ENCODE results near the gene MGAT4D.
"Not testable (repeated sequence)": the region's sequence is repeated elsewhere in the genome, so short reads cannot be mapped to it uniquely, and the experiment has no call there.

Gene MGAT4D

DNA sequence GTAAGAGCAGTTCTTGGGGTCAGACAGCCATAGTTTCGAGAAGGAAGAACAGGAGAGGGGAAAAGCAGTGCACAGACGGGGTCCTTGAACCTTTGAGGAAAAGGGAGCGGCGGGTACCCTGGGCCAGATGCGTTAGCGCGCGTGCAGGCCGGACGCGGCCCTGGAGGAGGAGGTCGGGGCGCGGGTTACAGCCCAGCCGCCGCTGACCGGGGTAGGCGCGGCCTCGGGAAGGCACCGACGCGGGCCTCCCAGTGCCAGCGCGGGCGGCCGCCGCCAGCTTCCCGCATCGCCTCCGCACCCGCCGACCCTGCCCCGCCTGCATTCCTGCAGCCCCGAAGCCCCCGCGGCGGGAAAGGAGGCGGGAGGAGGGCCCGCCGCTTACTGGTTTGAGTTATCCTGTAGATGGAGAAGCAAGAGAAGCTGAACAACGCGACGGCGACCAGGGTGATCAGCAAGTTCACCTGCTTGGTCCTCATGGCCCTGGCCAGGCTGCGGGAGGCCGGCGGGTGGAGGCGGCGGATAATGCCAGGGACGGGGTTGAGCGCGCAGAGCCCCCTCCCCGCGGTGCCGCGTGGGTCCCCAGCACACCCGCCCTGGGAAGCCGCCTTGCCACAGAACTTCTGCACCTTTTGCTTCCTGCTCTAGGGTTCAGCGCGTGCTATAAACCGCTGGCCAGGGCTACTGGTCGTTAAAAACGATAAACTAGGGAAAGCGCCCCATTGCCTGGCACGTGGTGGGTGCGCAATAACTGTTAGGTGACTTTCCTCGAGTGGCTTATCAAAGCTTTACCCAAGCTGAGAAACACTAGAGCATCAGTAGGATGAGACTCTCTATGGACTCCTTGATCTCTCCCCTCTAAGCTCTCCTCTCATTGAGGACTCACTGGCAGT lies at the start of gene MGAT4D:
MGAT4D (minus strand) TSS at position 547 of the 890 bp plus-strand sequence; CDS start at position 476, 71 bp downstream.
- no peak for DNase-seq

DNA sequence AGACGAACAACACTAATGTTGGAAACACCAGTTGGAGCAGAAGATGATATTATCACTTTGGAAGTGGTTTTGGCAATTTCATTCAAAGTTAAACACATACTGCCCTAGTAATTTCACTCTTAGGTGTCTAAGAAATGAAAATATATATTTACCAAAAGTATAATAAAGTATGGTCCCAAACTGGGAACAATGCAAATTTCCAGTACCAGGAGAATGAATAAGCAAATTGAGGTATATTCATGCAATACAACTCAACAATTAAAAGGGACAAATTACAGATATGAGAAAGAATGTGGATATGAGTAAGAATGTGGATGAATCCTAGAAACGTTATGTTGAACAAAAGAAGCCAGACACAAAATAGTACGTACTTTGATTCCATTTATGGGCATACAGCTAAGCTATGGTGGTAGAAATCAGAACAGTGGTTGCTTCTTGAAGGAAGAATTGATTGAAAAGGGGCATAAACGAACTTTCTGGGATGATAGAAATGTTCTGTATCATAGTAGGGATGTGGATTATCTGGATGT lies 35.9 kb upstream of the MGAT4D start:
- DNase-seq, result no peak

DNA sequence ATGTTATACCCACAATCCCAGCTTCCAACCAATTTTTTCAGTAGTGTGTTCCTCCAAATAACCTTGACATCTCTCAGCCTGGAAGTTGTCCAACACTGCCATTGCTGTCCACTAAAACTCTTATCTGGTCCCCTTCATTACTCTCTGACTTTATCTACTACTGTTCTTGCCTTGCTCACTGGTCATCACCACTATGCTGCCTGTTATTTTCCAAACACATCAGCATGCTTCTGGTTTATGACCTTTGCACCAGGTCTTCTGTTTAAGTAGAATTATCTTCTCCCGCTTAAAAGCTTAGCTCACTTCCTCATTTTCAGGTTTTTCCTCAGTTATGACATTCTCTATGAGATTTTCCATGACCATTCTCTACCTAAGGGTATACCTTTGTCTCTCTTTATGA lies 31.3 kb upstream of the MGAT4D start:
- no peak for DNase-seq

DNA sequence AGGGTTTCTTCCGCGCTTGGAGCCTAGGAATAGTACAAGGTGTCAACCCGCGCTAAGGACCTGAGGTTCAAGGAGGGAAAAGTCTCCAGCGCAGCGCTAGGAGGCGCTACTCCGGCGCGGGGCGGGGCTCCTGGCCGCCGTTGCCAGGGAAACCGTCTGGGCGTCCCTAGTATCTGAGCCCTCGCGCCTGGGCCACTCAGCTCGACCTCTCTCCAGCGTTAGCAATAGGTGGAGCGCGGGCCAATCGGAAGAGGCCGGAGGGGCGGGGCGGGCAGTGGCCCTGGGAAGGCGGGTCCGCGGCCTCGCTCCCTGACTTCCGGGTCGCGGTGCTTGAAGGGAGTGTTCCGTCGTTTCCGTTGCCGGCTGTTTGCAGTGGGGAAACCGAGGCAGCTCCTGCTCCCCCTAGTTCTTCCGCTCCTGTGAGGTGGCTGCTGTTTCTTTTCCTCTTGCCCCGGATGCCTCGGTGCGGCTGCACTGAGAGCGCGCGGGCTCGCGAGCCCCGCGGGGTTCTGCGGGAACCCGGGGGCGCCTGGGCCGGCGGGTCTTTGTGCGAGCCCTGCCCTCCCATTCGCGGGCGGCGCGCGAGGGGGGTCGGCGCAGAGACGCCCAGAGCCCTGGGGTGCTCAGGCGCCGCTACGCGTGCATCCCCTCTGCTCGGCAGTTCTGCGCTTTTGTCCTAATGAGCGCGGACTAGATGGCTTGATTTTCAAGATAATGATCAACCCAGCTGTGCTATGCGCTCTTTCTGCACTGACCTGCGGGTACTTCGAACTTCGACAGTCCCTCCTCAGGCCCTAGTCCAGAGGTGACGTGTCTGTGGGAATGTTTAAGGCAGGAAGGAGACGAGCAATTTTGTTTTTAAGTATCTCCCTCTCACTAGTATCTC lies 26.0 kb upstream of the MGAT4D start, which contains the start of gene ELMOD2:
ELMOD2 (plus strand) TSS at position 312 of the 886 bp plus-strand sequence. CDS start 1,261 bp downstream, outside the sequence.
- peak; percentile 98 for DNase-seq

DNA sequence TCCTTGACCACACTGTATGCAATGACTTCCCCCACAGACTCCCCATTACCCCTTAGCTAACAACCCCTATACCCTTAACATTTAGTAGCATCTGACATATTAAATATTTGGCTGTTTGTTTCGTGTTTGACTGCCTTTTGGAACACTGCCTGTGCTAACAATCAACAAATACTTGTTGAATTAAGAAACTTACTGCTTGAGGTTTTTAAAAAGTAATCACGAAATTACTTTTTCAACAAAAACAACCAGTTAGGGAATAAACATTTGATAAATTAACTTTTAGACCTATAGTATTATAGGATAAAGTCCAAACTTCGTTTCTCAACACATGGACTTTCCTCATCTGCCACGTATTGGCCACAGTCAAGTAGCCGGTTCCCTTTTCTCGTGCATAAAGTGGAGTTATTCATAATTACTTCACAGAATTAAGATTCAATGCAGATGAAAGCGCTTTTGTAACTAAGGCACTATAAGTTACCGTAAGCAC lies 25.3 kb upstream of the MGAT4D start:
- no peak for DNase-seq

DNA sequence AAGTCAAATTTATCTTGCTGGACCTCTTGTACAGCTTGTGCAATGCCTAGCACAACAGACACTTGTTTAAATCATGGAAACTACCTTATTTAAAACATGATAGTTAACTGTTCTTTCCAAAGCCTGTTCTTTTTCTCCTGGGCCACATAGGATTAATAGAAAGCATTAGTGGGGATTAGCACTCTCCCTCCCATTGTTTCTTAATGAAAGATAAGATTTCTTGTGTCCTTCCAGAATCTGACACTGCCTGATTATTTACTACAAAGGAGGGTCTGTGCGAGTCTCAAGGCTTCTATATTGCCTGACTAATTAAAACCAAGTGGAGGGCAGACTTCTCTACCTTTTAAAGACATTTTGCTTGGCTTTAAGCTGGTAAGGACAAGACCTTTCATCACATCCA lies 17.3 kb upstream of the MGAT4D start:
- DNase-seq, result no peak

DNA sequence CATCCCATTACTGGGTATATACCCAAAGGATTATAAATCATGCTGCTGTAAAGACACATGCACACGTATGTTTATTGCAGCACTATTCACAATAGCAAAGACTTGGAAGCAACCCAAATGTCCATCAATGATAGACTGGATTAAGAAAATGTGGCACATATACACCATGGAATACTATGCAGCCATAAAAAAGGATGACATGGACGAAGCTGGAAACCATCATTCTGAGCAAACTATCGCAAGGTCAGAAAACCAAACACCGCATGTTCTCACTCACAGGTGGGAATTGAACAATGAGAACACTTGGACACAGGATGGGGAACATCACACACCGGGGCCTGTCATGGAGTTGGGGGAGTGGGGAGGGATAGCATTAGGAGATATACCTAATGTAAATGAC lies 15.7 kb upstream of the MGAT4D start:
- not testable (repeated sequence) for DNase-seq

DNA sequence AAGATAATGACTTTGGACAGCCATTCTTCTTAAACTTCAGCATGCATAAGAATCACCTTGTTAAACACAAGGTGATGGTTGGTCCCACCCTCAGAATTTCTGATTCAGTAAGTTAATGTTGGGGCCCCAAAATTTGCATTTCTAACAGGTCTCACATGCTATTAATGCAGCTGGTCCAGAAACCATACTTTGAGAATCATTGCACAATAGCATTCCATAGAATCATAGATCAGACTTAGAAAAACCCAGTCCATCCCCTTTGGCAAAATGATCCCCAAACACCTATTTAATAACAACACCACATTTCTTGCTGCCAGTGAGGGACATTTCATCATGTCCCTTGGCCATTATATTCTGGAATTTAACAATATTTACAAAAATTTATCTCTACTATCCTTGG lies 6.2 kb upstream of the MGAT4D start:
- DNase-seq, result no peak

DNA sequence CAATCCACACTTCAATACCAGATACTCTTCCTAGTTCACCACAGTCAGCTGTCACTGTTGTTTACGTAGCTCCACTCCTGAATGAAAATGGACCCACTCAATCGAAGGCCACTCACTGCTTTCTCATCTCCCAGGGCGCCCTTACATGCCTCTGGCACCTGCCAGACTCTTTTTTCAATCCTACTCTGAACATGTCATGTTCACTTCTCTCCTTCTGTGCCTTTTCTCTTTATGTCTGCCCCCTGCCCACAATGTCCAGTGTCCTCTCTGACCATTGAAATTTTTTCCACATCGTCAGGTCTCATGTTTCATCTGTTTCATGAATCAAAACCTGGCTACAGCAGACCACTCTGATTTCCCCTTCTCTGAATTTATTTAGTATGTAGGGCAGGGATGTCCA lies 1.3 kb upstream of the MGAT4D start:
- DNase-seq, result no peak

DNA sequence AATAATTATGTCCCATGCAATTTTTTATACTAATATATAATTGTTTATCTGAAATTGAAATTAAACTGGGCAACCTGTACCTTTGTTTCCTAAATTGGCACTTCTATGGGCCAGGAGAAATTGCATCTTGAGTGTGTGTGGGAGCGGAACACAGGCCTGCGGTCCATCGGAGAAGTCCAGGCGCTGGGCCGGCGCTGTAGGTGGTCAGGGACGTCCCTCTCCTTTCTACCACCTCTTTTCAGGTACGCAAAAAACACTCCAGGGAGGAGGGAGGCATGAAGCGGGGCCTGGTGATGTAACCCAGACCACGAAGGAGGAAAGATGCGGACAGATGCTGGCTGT lies 717 bp downstream of the MGAT4D start:
- no peak for DNase-seq

DNA sequence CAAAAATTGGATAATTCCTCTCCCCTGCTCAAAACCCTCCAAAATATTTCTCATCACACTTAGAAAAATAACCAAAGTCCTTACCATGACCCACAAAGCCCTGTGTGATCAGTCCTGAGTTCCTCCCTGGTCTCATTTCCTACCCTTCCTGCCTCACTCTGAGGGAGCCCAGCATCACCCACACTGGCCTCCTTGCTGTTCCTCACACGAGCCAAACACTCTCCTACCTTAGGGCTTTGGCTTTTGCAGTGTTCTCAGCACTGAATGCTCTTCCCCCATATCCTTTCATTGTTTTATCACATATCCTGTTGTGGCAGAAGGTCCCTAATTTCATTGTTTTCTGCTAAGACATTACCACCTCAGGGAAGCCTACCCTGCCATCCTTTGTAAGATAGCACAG lies 12.2 kb downstream of the MGAT4D start:
- DNase-seq, result no peak

DNA sequence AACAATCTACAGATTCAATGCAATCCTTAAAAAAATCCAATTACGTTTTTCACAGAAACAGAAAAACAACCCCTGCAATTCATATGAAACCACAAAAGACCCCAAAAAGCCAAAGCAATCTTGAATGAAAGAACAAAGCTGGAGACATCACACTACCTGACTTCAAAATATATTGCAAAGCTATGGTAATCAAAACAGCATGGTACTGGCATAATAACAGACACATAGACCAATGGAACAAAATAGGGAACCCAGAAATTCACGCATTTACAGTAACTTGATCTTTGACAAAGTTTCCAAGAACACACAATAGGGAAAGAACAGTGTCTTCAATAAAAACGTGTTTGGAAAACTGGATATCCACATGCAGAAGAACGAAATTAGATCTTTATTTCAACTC lies 14.6 kb downstream of the MGAT4D start:
- no peak for DNase-seq

DNA sequence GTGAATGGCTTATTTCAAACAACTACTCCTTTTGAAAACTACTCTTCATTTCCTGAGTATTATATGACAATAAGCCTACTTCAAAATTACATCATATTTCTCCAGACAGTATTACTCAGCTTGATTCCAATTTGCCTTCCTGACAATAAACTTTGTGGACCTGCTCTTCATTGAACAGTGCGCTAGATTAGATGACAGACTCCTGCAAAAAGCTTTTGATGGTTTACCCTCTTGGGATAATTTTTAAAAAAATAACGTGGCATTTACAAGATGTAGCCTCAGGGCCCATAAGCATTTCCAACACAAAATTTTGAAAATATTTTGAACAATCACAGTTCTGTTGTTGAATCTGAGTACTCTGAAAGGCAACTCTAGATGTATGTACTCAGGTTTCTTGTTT lies 25.9 kb downstream of the MGAT4D start:
- DNase-seq, result no peak

DNA sequence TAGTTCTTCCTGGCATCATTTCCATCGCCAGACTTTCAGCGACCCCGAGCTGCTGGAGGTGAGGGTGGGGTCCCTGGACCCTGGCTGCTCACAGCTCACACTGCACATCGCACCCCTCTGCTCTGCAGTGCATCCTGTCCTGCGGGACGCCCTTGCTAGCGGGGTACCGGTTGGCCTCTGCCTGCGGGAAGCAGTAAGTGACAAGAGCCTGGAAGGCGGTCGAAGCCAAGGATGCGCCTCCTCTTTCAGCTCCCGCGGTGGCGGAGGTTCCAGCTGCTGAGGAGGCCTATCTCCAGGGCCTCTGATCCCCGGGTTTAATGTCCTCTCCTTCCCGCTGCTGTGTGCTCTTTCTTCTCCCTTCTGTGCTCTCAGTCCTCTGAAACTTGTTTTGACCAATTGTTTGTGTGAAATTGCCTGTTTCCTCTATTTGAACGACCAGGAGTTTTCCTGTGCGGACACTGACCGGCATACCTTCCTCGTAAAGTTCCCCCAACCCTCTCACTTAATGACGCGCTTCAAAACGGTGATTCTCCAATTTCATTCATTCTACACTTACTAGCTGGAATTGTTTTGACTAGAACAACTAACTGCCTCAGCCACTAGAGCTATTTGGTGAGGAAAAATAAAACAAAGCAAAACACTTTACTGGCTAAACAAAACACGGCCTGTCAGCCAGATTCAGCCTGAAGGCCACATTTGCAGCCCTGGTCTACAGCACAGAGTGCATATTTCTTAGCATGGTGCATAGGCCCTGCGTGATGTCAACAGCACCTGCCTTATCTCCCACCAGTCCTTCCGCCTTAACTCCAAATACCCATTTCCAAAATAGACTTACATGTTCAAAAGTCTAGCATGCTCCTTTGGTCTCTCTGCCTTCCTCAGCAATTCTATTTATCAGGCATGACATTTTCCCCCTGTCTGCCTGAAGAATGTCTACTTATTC lies 28.0 kb downstream of the MGAT4D start:
- DNase-seq, result no peak

DNA sequence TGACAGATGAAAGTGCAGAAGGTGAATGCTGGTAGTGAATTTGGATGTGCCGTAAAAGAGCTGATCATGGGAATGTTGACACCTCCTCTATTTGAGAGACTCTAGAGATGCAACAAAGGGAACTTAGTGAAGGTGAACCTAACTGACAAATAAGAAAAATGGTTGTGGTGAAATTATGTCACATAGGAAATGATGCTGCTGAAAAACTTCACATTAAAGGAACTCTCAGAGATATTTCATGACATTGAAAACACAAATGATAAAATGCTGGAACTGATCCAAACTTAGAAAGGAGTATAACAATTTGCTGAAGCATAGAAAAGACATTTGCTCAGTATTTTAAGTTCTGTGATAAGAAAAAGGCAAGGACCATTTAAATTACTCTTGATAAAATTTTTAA lies 31.9 kb downstream of the MGAT4D start:
- no peak for DNase-seq

DNA sequence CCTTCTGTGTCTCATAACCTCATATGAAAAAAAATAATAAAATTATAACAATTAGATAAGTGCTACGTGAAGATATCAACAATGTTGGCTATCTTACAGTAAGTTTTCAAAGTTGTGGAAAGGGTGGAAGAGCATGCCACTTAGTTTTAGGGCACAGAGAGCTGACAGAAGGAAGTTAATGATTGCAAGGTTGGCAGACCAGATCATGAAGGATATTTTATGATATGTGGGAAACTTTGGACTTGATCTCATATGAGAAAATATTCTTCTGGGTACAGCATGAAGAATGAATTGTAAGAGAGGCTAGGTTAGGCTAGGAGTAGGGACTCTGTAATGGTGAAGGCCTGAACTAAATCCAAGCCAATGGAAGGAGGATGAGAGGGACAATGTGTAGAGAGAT lies 34.5 kb downstream of the MGAT4D start:
- DNase-seq, result no peak

DNA sequence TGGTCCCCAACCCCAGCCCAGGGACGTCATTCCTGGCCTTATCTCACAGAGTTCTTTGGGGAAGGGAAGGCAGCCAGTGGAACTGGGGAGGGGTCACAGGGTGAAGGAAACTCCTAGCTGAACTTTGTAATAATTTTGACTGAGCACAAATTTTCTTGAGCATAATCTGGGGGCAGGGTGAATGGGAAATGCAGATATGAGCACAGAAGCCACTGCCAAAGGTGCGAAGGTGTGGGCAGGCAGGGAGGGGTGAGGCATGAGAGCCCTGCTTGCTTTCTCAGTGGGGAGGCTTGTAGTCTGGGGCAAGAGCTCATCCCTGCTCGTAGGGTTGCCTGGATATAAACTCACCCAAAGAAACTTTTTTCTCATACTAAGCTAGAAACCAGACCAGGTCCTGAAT lies 34.9 kb downstream of the MGAT4D start:
- no peak for DNase-seq

DNA sequence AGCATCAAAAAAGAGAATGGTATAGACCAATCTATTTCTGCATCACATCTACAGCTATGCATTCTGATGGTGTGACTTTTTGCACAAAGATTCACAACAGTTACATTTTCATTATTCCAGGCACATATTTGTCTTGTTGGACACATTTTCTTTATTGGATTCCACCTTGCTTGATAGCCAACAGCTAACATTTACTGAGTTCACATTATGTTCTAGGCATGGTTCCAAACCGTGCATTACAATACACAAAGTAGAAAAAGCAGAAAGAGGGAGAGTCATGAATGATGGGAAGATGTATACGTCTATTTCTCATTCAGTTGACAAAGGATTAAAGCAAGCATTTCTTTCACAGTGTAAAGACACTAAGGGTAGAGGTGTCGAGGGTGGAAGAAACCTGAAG lies 47.7 kb downstream of the MGAT4D start:
- no peak for DNase-seq

DNA sequence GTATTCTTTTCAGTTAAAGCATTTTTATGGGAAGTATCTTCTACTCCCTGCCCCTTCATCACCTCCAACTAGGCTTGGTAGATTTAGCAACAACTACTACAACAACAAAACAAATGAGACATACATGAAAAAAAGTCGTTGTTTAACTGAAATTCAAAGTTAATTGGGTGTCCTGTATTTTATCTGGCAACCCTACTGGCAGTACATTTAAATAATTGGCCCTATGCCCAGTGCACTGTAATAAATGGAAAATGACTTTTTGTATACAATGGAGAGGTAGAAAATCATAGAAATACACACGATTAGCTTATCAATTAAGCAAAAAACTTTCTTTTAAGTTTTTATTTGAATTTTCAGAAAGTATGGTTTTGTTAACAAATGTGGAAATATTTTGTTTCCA lies 49.3 kb downstream of the MGAT4D start:
- no peak for DNase-seq

DNA sequence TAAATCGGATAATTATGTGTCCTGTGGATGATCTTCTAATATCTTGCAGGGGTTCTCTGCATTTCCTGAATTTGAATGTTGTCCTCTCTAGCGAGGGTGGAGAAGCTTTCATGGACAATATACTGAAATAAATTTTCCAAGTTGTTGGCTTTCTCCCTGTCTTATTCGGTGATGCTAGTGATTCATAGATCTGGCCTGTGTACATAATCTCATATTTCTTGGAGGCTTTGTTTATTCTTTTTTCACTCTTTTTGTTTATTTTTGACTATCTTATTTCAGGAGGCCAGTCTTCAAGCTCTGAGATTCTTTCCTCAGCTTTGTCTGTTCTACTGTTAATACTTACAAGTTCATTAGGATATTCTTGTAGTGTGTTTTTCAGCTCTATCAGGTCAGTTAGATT lies 49.9 kb downstream of the MGAT4D start:
- no peak for DNase-seq

DNA sequence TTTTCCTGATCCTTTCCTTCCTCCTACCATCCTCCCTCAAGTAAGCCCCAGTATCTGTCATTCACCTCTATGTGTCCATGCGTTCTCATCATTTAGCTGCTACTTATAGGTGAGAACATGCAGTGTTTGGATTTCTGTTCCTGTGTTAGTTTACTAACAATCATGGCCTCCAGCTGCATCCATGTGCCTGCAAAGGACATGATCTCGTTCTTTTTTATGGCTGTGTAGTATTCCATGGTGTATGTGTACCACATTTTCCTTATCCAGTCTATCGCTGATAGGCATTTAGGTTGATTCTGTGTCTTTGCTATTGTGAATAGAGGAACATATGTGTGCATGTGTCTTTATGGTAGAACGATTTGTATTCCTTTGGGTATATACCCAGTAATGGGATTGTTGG lies 53.7 kb downstream of the MGAT4D start:
- not testable (repeated sequence) for DNase-seq

DNA sequence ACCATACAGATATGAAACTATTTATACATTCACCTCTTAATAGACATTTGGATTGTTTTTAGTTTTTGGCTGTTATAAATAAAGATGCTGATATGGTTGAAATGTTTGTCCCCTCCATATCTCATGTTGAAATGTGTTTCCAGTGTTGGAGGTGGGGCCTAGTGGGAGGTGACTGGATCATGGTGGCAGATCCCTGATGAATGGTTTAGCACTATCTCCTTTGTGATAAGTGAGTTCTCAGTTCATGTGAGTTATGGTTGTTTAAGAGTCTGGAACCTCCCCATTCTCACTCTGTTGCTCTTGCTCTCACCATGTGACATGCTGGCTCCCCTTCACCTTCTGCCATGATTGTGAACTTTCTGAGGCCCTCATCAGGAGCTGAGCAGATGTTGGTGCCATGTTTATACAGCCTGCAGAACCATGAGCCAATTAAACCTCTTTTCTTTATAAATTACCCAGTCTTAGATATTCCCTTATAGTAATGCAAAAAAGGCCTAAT lies 58.4 kb downstream of the MGAT4D start:
- no peak for DNase-seq
